ENCODE results near the gene PALLD.

PALLD gene

DNA sequence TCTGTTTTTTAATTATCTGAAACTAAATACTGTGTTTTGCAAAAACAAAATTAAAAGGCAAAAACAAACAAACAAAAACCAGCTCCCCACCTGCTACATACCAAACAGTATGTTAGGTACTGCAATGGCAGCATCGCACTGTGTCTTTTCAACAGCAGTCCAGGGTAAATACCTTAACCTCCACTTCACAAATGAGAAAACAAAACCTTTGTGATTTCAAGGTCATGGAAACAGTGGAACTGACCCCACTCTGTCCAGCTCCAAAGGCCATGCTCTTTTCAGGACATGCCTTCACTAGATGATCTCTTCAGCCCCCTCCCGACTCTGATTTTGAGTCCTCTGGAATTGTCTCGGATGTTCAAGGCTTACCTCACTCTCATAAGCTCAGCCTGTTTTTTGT, 329.8 kb downstream of the PALLD start:
- DNase-seq (ENCODE audit: low read depth, low spot score) = no peak

- DNase-seq (ENCODE audit: low read depth, low spot score) = no peak
These were observed 334.1 kb downstream of the PALLD start for GRCh38 chr4:168830777-168831512.

GRCh38 chr4:168831585-168831918, 334.7 kb downstream of the PALLD start:
- no peak for DNase-seq (ENCODE audit: low read depth, low spot score)

- DNase-seq (ENCODE audit: low read depth, low spot score) = peak; percentile 94
These were observed 335.3 kb downstream of the PALLD start for GRCh38 chr4:168831919-168832762.

GRCh38 chr4:168832763-168833575, 336.1 kb downstream of the PALLD start:
- peak; percentile 71 for DNase-seq (ENCODE audit: low read depth, low spot score)

GRCh38 chr4:168833881-168834280, 337.0 kb downstream of the PALLD start:
- no peak for DNase-seq (ENCODE audit: low read depth, low spot score)

- no peak for DNase-seq (ENCODE audit: low read depth, low spot score)
These were observed 339.1 kb downstream of the PALLD start for GRCh38 chr4:168835880-168836454.

- DNase-seq (ENCODE audit: low read depth, low spot score) = no peak
These were observed 339.6 kb downstream of the PALLD start for GRCh38 chr4:168836490-168836889.

DNA sequence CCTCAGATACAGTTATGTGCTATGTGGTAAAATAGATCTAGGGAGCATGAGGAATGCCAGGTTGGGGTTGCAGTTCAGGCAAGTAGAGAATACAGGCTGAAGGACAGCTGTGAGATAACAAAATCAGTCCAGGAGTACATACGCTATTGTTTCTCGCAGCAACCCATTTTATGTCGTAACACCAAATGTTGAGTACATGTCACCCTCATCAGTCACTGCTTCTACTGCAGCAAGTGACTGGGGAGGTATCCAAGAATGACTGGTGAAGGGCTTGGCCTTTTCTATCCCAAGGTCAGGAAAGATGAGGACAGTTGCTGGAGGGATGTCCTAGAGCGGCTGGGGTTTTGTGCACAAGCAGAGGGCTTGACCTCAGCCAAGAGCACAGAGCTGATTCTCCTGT, 341.1 kb downstream of the PALLD start:
- DNase-seq (ENCODE audit: low read depth, low spot score) = no peak

DNA sequence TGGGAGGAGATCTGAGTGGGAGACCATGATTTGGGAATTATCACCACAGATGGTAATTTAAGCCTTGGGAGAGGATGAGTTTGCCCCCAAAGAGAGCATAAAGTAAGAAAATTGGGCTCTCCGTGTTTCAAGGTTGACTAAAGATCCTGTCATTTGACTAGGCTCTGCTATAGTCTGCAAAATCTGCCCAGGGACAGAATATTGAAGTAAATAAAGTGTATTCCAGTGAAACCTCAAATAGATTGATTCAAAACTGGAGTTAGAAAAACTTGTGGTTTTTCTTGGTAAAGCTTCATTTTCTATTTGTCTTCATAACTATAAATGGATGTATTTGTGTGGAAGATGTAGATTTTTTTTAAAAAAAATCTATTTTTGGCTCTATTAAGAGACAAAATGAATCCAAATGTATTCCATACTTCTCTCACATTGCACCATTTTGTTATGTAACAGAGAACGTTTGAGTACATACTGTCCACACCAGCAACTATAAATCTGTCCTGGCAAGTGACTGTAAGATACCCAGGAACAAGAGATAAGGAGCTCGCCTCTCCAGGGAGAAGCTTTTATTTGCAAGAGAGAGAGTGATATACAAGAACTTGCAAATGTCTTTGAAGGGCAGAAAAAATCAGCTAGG, 343.0 kb downstream of the PALLD start:
- DNase-seq (ENCODE audit: low read depth, low spot score) = no peak

DNA sequence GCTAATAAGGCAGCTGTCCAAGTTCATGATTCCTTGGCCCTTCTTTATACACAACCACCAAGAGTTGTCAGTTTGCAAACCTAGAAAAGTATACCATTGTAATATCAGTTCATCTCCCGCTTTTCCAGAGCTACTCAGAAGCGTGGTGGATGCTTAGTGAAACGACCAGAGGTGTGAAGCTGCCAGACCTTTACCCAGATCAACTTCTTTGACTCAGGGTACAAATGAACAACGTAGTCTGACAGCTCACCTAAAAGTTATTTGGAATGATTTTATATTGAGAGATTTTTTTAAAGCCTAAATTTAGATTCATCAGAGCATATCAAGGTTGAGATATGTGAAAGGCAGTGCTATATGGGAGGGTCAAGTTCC, 343.5 kb downstream of the PALLD start:
- no peak for DNase-seq (ENCODE audit: low read depth, low spot score)

DNA sequence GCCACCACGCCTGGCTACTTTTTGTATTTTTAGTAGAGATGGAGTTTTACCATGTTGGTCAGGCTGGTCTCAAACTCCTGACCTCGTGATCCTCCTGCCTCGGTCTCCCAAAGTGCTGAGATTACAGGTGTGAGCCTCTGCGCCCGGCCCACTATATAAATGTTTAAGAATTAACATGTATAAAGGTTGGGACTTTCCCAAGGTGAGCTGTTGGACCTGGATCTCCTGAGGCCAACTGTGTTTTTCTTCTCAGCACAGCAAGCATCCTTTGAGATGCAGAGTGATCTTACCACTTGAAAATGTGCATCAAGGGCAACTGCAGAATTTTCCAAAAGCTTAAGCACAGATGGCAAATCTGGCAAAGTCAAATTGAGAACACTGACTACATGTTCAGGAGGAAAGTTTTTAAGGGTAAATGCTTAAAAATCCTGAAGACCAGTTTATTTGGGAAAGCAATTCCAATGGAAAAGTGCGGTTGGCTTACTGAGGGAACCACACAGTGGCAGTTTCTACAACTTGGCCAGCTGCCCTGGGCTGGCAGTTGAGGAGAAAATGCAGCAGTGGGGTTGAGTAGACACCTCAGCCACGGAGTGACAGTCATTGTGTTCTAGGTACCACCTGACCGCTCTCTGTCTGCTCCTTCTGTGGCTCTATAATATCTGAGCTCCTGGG, 344.3 kb downstream of the PALLD start:
- DNase-seq (ENCODE audit: low read depth, low spot score) = peak; percentile 74

DNA sequence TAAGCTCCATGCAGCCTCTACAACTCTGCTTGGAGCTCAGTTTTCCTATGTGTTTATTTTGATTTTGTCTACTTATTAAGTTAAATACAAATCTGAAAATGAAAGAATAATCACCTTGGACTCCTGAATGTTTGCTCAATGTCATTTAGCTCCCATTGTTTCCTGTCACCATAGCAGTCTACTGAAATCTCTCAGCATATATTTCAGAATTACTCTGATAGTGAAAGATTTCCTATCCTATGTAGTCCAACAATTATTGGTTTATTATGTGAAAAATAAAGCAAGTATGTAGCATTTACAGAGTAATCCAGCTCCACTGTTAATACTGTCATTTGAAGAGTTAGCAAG, 344.8 kb downstream of the PALLD start:
- DNase-seq (ENCODE audit: low read depth, low spot score) = no peak

DNA sequence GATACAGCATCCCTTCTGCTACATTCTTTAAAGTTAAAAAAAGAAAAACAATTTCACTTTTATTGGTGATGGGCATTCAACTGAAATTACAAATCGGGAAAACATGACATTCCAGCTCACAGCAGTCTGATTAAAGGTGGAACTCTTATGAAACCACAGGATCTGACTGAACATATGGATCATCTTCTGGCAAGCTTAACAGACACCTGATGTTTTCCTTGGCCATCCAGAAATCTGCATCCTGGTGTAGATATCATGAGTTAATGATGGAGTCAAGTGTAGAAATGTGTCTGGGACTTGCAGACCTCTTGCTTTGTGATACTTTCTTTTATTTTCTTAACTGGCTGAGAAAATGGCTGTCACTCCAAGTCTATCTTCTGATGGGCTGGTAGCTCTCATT, 345.3 kb downstream of the PALLD start:
- no peak for DNase-seq (ENCODE audit: low read depth, low spot score)

DNA sequence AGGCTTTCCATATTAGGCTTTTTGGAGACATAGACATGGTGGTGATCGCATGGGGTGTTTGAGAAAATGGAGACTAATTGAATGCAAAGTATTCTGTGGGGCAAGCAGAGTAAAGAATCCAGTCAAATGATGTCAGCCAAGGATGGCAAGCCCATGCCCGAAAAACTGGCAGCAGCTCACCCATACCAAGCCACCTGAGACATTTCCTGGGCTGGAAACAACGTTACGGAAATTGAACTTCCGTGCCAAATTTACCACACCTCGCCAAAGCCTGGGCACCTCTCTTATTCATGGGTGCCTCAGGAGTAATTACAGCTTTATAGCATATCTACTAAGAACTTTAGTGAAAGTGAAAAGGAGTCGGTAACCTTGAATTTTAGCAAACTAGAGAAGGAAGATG, 346.8 kb downstream of the PALLD start:
- DNase-seq (ENCODE audit: low read depth, low spot score) = no peak

DNA sequence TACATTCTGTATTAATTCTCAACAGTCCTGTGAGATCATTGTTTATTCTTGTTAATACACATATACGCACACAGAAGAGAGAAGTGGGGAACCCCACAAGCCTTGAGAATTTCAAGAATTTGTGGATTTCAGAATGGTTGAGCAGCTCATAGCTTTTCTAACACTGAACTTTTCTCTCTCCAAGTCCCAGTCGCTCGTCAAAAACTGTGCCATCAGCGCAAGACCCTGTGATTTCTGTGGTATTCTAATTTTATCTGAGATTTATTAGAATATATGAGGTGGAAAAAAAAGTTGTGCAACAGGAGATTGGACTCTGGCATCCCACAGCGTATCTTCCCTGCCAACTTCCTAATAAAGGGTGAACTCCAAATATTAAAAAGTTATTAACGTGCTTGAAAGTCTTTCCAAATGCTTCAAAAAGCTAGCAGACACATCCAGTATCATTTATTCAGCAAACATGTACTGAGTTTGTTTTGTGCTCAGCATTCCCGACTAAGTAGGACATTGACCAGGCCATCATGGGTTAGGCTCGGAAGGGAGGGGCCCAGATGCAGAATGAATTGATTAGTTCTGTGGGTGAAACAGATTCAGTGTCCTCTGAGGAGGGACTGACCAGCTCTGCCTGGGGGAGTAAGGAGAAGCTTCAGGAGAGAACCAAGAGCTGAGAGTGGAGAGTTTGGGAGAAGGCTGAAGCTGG, 347.6 kb downstream of the PALLD start:
- no peak for DNase-seq (ENCODE audit: low read depth, low spot score)

GRCh38 chr4:168845897-168846296, 349.0 kb downstream of the PALLD start:
- DNase-seq (ENCODE audit: low read depth, low spot score) = no peak

DNA sequence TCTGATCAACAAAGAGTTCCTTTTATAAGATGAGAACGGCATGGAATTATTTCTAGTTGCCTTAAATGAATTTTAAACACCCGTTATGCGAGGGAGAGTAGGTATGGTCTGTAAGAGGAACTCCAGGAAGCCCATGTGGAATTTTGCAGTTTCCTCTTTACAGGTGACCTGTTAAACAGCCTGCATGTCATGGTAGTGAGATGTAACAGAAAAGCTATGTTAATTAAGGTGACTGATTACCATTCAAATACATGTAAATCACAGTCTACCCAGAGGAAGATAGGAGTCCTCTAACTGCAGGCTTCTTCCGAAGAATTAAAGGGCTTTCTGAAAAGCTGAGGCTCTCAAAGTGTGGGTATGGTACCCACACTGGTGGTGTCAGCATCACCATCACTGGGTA, 349.6 kb downstream of the PALLD start:
- DNase-seq (ENCODE audit: low read depth, low spot score) = no peak

GRCh38 chr4:168847771-168848502, 351.1 kb downstream of the PALLD start:
- DNase-seq (ENCODE audit: low read depth, low spot score) = no peak

Measured in astrocyte of the hippocampus (primary cell).